HL-60 (cell line): ENCODE data around the gene SYNPO2.

ENCODE experiments used
- DNase-seq, 2 experiments: peaks; one replicate each; pipeline ENCODE4 v3.0.0-alpha.2; 2010 to 2020; ENCODE audit warnings: low read depth in 1 of 2, low spot score in 1 of 2
- H3K27ac ChIP-seq: fragments of 250-450 bp; sonication (Bioruptor Pico); replicated peaks from 2 replicates; pipeline ENCODE4 v1.5.1; 2020; ENCODE audit warnings: mild to moderate bottlenecking, moderate library complexity
- H3K27me3 ChIP-seq: fragments of 250-450 bp; sonication (Bioruptor Pico); 2 replicates; pipeline ENCODE4 v1.5.1; 2021; ENCODE audit warnings: mild to moderate bottlenecking, moderate library complexity; ENCODE audit not compliant: insufficient read depth, poor library complexity, severe bottlenecking
- H3K4me3 ChIP-seq: replicated peaks from 2 replicates; pipeline ENCODE4 v1.5.1; 2011; ENCODE audit warnings: mild to moderate bottlenecking, control low read depth, low read length; ENCODE audit not compliant: insufficient read depth
- CTCF ChIP-seq: IDR thresholded peaks from one replicate; pipeline ENCODE4 v1.5.1; 2011; ENCODE audit warnings: low read length, control low read depth, inconsistent platforms; ENCODE audit not compliant: insufficient read depth
- GABPA ChIP-seq: IDR thresholded peaks from 2 replicates; pipeline ENCODE4 v1.6.1; 2012; ENCODE audit warnings: low read depth
- POLR2AphosphoS5 ChIP-seq: IDR thresholded peaks from 2 replicates; pipeline ENCODE4 v1.6.1; 2012; ENCODE audit warnings: low read depth
- REST ChIP-seq: IDR thresholded peaks from 2 replicates; pipeline ENCODE4 v1.6.1; 2012; ENCODE audit warnings: low read depth; ENCODE audit not compliant: insufficient replicate concordance
- SPI1 ChIP-seq: IDR thresholded peaks from 2 replicates; pipeline ENCODE4 v1.6.1; 2012; ENCODE audit warnings: low read depth, mild to moderate bottlenecking, borderline replicate concordance

SYNPO2 gene

GRCh38 chr4:118979712-118980111 lies 91.1 kb downstream of the SYNPO2 start:
- TF ChIP-seq GABPA (no peak), POLR2AphosphoS5 (no peak), SPI1 (no peak), REST (no peak), CTCF (no peak)
- no peak for DNase-seq
- no peaks in the 10 kb centered on the region for H3K27me3 ChIP-seq
- H3K27ac ChIP-seq = no peak overlapping the region
- H3K4me3 ChIP-seq = no peak overlapping the region

GRCh38 chr4:118981171-118981838 lies 92.7 kb downstream of the SYNPO2 start:
- DNase-seq = no peak
- no peak for TF ChIP-seq GABPA
- no peaks in the 10 kb centered on the region for H3K27me3 ChIP-seq
- H3K27ac ChIP-seq = no peak overlapping the region
- H3K4me3 ChIP-seq = no peak overlapping the region

GRCh38 chr4:118981839-118982381 lies 93.3 kb downstream of the SYNPO2 start:
- DNase-seq = peak; percentile 20 to 68
- Histone ChIP-seq H3K27me3 (no peaks in the 10 kb centered on the region), H3K27ac (no peak overlapping the region), H3K4me3 (no peak overlapping the region)
- peak; percentile 11 for TF ChIP-seq CTCF
- no peak for TF ChIP-seq GABPA
- TF ChIP-seq SPI1 = no peak

- TF ChIP-seq SPI1 (no peak), REST (no peak), POLR2AphosphoS5 (no peak), CTCF (no peak), GABPA (no peak)
- DNase-seq = no peak
- Histone ChIP-seq H3K4me3 (no peak overlapping the region), H3K27ac (no peak overlapping the region), H3K27me3 (no peaks in the 10 kb centered on the region)
Measured at GRCh38 chr4:118983293-118983692, 94.6 kb downstream of the SYNPO2 start.
